GM19438 (cell line): Measurements from ENCODE around the gene SHISAL2B.
"Not testable (repeated sequence)": the region's sequence is repeated elsewhere in the genome, so short reads cannot be mapped to it uniquely, and the experiment has no call there.

Experiments
- ATAC-seq: cut with Tn5 transposase; IDR thresholded peaks from one replicate; pipeline ENCODE4 v1.9.1; 2021; ENCODE audit warnings: low read depth; ENCODE audit not compliant: unreplicated experiment

The SHISAL2B gene

GRCh38 chr5:64690417-64691151, at the start of gene SHISAL2B:
Gene SHISAL2B, plus strand, starts transcription at chr5:64690503. Its CDS starts 121 bp downstream, at chr5:64690624.
- ATAC-seq, result no peak

- no peak for ATAC-seq
Observed at GRCh38 chr5:64644831-64645230, 45.5 kb upstream of the SHISAL2B start.

- ATAC-seq, result no peak
Observed at GRCh38 chr5:64646169-64646568, 44.1 kb upstream of the SHISAL2B start.

- ATAC-seq, result no peak
Observed at GRCh38 chr5:64649512-64649911, 40.8 kb upstream of the SHISAL2B start.

DNA sequence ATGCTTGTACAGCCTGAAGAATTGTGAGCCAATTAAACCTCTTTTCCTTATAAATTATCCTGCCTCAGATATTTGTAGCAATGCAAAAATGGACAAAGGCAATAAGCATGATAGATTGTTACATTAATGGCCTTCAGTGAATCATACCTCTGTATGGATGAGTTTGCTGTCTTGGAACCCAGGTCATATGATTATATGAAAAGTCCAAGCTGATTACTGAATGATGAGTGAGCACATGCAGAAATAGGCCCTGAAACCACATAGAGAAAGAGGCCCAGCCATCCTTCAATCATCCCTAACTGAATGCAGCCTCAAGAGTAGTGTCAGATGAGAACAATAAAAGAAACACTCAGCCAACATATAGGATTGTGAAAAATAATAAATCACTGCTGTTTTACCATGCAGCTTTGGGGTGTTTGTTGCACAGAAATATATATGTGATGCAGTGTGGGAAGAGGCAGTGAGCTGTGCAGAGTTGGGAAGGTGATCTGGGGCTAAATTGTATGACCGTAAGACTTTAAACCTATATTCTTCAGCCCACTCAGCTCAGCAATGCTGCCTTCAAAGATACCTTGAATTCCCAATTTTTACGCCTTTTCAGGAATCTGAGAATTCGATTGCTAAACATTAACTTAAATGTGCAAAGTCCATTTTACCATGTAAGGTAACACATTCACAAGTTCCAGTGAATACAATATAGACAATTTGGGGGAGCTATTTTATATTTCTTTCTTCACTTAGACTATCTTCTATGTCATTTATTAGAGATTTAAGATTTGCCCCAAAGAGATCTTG, 36.3 kb upstream of the SHISAL2B start:
- no peak for ATAC-seq

GRCh38 chr5:64654561-64654938, 35.8 kb upstream of the SHISAL2B start:
- ATAC-seq, result no peak

DNA sequence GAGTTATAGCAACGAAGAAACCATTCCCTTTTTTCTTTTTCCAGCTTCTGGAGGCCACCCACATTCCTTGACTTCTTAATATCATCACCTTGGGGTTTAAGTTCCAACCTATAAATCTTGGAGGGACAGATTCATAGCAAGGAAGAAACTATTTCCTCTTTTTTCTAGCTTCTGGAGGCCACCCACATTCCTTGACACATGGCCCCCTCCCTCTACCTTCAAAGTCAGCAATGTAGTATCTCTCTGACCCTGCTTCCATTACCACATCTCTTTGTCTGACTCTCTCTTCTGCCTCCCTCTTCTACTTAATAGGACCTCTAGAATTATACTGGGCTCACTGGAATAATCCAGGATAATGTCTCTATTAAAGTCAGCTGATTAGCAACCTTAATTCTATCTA, 34.7 kb upstream of the SHISAL2B start:
- ATAC-seq, result no peak

DNA sequence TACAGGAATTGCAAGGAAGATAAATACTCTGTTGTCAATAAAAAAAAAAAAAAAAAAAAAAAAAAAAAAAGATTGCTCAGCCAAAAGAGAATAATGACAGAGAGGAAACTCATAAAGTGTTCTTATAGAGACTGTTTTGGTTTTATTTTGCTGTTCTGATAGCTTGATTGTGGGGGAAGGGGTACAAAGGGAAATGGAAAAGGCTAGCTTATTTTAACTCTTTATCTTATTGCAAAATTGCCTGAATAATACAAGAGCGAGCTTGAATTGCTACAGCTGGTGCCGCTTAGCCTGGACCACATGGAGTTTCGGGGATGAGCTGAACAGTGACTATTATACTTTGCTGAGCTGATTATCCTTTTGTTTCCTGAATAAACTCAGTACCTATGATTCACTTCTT, 31.0 kb upstream of the SHISAL2B start:
- no peak for ATAC-seq

GRCh38 chr5:64663181-64663580, 27.1 kb upstream of the SHISAL2B start:
- not testable (repeated sequence) for ATAC-seq

DNA sequence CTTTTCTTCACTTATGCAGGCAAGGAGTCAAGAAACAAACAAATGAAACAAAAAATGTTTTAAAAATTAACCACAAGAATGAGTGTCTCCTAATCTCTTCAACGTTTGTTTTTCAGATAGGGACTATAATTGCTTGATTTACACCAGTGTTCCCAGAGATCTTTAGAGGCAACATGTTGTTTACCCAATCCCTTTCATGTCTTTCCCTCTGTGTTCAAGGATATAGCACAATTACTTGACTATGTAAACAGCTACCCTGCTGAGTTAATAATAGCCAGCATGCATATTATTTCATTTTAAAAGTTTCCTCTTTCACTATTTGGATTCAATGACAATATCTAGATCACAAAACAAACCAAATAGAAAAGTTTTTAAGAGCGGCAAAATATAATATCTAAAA, 25.1 kb upstream of the SHISAL2B start:
- ATAC-seq, result no peak

DNA sequence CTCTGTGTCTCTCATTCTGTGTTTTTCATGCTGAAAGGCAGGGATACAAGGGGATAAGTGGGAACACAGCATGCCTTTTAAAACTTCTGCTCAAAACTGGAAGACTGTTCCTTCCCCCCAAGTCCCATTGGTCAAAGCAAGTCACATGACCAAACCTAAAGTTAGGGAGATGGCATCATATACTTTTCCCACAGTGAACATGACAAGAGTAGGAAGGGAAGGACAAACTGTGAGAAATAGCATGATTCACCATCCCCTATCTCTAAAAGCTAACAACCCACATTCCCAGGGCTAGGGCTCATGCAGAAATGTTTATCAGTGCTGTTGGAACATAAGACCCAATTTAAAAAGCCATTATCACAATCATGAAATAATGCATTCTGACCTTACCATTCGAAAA, 24.2 kb upstream of the SHISAL2B start:
- no peak for ATAC-seq

GRCh38 chr5:64667068-64667467, 23.2 kb upstream of the SHISAL2B start:
- no peak for ATAC-seq

DNA sequence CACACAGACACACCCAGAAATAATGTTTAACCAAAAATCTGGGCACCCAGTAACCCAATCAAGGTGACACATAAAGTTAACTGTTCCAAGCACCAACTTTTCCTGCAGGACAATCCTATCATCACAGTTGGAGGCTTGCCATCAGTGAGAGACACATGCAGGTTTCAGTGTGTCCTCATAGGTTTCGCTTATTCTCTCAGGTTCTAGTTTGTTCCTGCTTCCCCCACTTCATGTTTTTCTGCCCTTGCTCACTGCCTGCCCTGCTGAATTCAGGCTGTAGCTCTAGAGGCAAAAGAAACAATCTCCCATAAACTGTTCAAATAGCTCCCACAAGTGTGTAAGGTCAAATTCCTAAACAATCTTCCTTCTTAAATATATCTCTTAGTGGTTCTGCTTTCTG, 20.0 kb upstream of the SHISAL2B start:
- ATAC-seq, result no peak

GRCh38 chr5:64671678-64672077, 18.6 kb upstream of the SHISAL2B start:
- no peak for ATAC-seq

- ATAC-seq, result no peak
Observed at GRCh38 chr5:64678374-64678773, 11.9 kb upstream of the SHISAL2B start.

DNA sequence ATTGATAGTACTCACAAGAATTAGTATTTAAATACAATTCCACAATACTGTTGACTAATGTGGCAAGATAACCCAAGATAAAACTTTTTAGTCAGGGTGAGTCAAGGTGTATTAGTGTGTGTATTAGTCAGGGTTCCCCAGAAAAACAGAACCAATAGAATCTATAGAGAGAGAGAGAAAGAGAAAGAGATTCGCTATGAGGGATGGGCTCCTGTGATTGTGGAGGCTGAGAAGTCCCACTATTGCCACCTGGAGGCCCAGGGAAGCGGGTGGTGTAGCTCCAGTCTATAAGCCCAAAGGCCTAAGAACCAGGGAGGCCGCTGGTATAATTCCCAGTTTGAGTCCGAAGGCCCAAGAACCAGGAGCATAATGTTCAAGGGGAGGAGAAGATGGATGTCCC, 10.0 kb upstream of the SHISAL2B start:
- no peak for ATAC-seq

DNA sequence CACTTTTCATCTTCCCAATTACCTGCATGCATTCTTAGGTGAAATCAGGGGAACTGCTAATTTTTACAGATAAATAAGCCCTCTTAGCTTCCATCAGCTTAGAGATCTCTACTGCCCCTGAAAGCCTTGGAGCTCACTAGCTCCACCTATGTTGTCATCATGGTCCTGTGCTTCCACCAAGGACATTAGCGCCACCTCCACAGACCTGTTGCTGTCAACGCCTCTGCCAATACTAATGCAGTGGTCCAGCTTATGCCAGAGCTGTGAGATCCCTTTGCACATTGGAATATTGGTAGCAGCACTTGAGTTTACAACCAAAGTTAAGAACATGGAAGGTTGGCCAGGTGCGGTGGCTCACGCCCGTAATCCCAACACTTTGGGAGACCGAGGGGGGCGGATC, 7.7 kb upstream of the SHISAL2B start:
- ATAC-seq, result no peak

DNA sequence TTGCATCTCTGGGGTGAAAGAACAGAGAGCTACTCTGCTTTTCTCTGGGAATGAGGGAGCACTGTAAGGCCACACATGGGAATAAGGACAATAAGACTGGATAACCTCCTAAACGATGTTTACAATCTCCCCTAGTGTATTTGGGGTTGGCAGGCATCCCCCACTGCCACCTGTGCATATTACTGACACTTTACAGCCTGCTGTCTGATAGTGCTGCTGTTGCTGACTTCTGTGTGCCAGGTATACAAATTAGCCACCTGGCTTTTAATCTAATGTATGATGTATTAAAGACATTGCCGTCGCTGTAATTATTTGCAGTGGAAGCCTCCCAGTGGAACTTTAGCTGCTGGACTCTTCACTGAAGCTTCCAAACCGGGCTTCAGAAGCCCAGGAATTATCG, 4.4 kb upstream of the SHISAL2B start:
- ATAC-seq, result no peak

DNA sequence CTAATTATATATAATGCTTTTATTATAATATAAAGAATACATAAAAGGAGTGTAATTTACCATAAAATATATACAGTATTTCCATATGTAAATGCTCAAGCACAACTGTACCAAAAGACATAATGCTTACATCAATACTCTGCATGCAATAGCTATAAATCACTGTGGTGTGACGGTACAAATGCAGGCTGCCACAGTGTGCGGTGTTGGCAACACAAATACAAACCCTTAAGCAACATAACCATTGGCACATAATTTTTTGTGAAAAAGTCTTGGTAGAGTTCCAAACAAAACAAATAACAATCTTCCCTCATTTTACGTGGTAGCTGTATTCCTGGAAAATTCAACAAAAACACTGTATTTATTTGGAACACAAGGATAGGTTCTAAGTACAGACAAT, 1.9 kb upstream of the SHISAL2B start:
- no peak for ATAC-seq

DNA sequence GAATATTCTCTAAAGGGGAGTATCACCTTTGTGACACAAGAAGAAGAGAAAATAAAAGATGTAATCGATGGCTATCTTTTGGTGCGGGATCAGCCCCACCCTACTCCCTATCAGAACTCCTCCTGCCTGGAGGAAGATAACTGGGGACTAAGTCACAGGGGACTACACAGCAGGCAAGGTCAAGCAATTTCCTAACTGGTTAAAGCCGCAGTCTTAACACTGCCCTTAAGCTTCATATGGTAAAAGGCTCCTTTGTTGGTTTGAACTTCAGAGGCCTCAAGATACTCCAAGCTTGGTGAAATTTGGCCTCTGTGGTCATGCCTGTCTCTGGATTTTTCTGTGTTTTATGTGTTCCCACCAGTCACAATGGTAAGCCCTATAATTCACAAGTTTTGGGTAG, 1.3 kb upstream of the SHISAL2B start:
- no peak for ATAC-seq

- no peak for ATAC-seq
Observed at GRCh38 chr5:64690104-64690416, 243 bp upstream of the SHISAL2B start.

DNA sequence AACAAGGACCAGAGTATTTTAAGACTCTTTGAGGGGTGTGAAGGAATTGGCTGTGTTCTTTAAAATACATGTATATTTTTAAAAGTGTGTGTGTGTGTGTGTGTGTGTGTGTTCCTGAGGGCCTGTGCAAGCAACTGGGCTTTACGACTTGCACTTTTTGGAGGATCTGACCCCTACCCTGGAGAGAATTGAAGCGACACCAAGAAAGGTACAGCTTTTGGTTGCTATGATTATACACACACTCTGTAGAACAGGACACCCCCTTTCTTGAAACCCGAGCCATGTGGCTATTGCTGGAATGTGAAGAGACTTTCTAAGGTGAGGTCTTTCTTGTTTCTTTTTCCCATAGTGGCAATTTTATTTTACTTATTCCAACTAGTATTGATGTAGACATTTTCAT, 988 bp downstream of the SHISAL2B start:
- no peak for ATAC-seq
